ENCODE measurements around the gene SLC22A31.
"Not testable (repeated sequence)": the region's sequence is repeated elsewhere in the genome, so short reads cannot be mapped to it uniquely, and the experiment has no call there.

SLC22A31 gene

GRCh38 chr16:89200124-89200849 is at the start of gene SLC22A31:
SLC22A31 (minus strand) TSS chr16:89200537; CDS start chr16:89200501, 36 bp downstream.
- no peak for DNase-seq

GRCh38 chr16:89248196-89248982 is 48.1 kb upstream of the SLC22A31 start:
- DNase-seq: no peak

GRCh38 chr16:89247734-89248075 is 47.4 kb upstream of the SLC22A31 start:
- not testable (repeated sequence) for DNase-seq

GRCh38 chr16:89246903-89247733 is 46.8 kb upstream of the SLC22A31 start:
- DNase-seq: peak; percentile 76

- DNase-seq: no peak
Observed at GRCh38 chr16:89246383-89246902, 46.1 kb upstream of the SLC22A31 start.

GRCh38 chr16:89244754-89245153 is 44.4 kb upstream of the SLC22A31 start:
- DNase-seq: no peak

- DNase-seq: not testable (repeated sequence)
Observed at GRCh38 chr16:89244264-89244663, 43.9 kb upstream of the SLC22A31 start.

GRCh38 chr16:89243664-89244063 is 43.3 kb upstream of the SLC22A31 start:
- DNase-seq: no peak

- DNase-seq: no peak
Observed at GRCh38 chr16:89242795-89243200, 42.5 kb upstream of the SLC22A31 start.

GRCh38 chr16:89241187-89242007 is 41.1 kb upstream of the SLC22A31 start:
- peak; percentile 63 for DNase-seq

- no peak for DNase-seq
Observed at GRCh38 chr16:89237733-89238132, 37.4 kb upstream of the SLC22A31 start.

GRCh38 chr16:89233678-89234490 is 33.5 kb upstream of the SLC22A31 start:
- DNase-seq: no peak

GRCh38 chr16:89232107-89232506 is 31.8 kb upstream of the SLC22A31 start:
- DNase-seq: no peak

- DNase-seq: no peak
Observed at GRCh38 chr16:89230255-89230654, 29.9 kb upstream of the SLC22A31 start.

- no peak for DNase-seq
Observed at GRCh38 chr16:89224665-89225064, 24.3 kb upstream of the SLC22A31 start.

- DNase-seq: no peak
Observed at GRCh38 chr16:89222931-89223330, 22.6 kb upstream of the SLC22A31 start.

GRCh38 chr16:89221604-89222003 is 21.3 kb upstream of the SLC22A31 start:
- DNase-seq: no peak

- DNase-seq: no peak
Observed at GRCh38 chr16:89219365-89219764, 19.0 kb upstream of the SLC22A31 start.

GRCh38 chr16:89217388-89218191 is 17.3 kb upstream of the SLC22A31 start, which contains the start of gene ZNF778:
ZNF778 (plus strand) TSS chr16:89217703; CDS start chr16:89221128, 3,425 bp downstream.
- DNase-seq: peak; percentile 83

GRCh38 chr16:89217138-89217387 is 16.7 kb upstream of the SLC22A31 start:
- DNase-seq: no peak

Data from HCEC 1CT (cell line).